ENCODE measurements around the gene ADCY10.

GRCh38 chr1:167929725-167930124 lies 15.8 kb upstream of the ADCY10 start:
- TF ChIP-seq, protein P1, sequence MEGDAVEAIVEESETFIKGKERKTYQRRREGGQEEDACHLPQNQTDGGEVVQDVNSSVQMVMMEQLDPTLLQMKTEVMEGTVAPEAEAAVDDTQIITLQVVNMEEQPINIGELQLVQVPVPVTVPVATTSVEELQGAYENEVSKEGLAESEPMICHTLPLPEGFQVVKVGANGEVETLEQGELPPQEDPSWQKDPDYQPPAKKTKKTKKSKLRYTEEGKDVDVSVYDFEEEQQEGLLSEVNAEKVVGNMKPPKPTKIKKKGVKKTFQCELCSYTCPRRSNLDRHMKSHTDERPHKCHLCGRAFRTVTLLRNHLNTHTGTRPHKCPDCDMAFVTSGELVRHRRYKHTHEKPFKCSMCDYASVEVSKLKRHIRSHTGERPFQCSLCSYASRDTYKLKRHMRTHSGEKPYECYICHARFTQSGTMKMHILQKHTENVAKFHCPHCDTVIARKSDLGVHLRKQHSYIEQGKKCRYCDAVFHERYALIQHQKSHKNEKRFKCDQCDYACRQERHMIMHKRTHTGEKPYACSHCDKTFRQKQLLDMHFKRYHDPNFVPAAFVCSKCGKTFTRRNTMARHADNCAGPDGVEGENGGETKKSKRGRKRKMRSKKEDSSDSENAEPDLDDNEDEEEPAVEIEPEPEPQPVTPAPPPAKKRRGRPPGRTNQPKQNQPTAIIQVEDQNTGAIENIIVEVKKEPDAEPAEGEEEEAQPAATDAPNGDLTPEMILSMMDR (IDR thresholded peaks at IDR 0.05): no peak
- TF ChIP-seq POLR2A (IDR thresholded peaks at IDR 0.05): no peak

Measured in right lobe of liver (tissue), 4 donors.